DOHH2 (cell line): ENCODE measurements around the gene NT5C1B.

Source experiments
- H3F3A ChIP-seq: fragments of 200-600 bp; sonication (generic), shearing (Covaris generic); 2 replicates; pipeline ENCODE4 v1.6.0; 2016; ENCODE audit warnings: antibody characterized with exemption, mild to moderate bottlenecking; ENCODE audit not compliant: control insufficient read depth, insufficient read depth
- H3K27ac ChIP-seq: fragments of 200-600 bp; sonication (generic); 2 replicates; pipeline ENCODE4 v1.5.1; 2014; ENCODE audit warnings: low read depth, mild to moderate bottlenecking, low read length, moderate library complexity
- H3K27me3 ChIP-seq: fragments of 200-600 bp; sonication (generic); 2 replicates; pipeline ENCODE4 v1.6.1; 2014; ENCODE audit warnings: mild to moderate bottlenecking, low read length, mixed read lengths; ENCODE audit not compliant: control insufficient read depth
- H3K36me3 ChIP-seq: fragments of 200-600 bp; sonication (generic); 2 replicates; pipeline ENCODE4 v1.6.1; 2014; ENCODE audit warnings: mild to moderate bottlenecking, low read length, moderate library complexity, mixed read lengths; ENCODE audit not compliant: control insufficient read depth
- H3K4me1 ChIP-seq: fragments of 200-600 bp; sonication (generic); 2 replicates; pipeline ENCODE4 v1.6.1; 2014; ENCODE audit warnings: mild to moderate bottlenecking, low read length, mixed read lengths; ENCODE audit not compliant: control insufficient read depth
- H3K4me2 ChIP-seq: fragments of 200-600 bp; sonication (generic); 2 replicates; pipeline ENCODE4 v1.6.0; 2014; ENCODE audit warnings: mild to moderate bottlenecking, low read length, moderate library complexity
- H3K4me3 ChIP-seq: fragments of 200-600 bp; sonication (generic); 2 replicates; pipeline ENCODE4 v1.5.1; 2014; ENCODE audit warnings: mild to moderate bottlenecking, low read length, mixed read lengths
- H3K79me2 ChIP-seq: fragments of 200-600 bp; sonication (generic); 2 replicates; pipeline ENCODE4 v1.6.1; 2014; ENCODE audit warnings: mild to moderate bottlenecking, low read length, mixed read lengths; ENCODE audit not compliant: control insufficient read depth
- H3K9me2 ChIP-seq: fragments of 200-600 bp; sonication (generic); replicated peaks from 2 replicates; pipeline ENCODE4 v1.6.1; 2014; ENCODE audit warnings: mild to moderate bottlenecking, low read length, mixed read lengths; ENCODE audit not compliant: control insufficient read depth
- H3K9me3 ChIP-seq: fragments of 200-600 bp; sonication (generic); 2 replicates; pipeline ENCODE4 v1.6.1; 2014; ENCODE audit warnings: antibody characterized with exemption, low read length, mixed read lengths; ENCODE audit not compliant: control insufficient read depth, insufficient read depth
- H4K20me1 ChIP-seq: fragments of 200-600 bp; sonication (generic); 2 replicates; pipeline ENCODE4 v1.6.0; 2014; ENCODE audit warnings: low read depth, mild to moderate bottlenecking, antibody characterized with exemption, low read length, moderate library complexity; ENCODE audit not compliant: control insufficient read depth, insufficient read depth
- CTCF ChIP-seq: fragments of 200-600 bp; sonication (generic); IDR thresholded peaks from one replicate; pipeline ENCODE4 v1.5.1; 2014; ENCODE audit warnings: antibody characterized with exemption, mild to moderate bottlenecking, low read depth, low read length; ENCODE audit not compliant: poor library complexity, severe bottlenecking
- EZH2phosphoT487 ChIP-seq: fragments of 200-600 bp; sonication (generic); IDR thresholded peaks from 2 replicates; pipeline ENCODE4 v1.6.1; 2017; ENCODE audit warnings: borderline replicate concordance, mild to moderate bottlenecking, antibody characterized with exemption, low read length, moderate library complexity, mixed read lengths

Gene NT5C1B

DNA sequence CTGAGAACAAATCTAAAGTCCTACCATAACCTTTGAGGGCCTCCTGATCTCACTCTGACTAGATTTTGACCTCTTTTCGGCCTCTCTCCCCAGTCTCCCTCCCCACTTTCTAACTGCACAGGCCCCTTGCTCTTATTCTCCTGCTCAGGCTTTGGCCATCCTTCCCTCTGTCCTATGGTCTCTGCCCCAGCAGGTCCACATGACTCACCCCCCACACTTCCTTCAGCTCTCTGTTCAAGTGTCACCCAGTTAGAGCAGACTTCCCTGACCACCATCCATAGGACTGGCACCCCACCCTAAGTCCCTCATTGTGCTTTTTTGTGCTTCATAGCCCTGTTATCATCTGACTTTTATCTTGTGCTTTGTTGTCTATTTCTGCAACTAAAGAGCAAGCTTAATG lies 41.2 kb upstream of the NT5C1B start:
- H4K20me1 ChIP-seq: no peaks in the 10 kb centered on the region
- no peaks in the 10 kb centered on the region for H3K9me2 ChIP-seq
- no peaks in the 10 kb centered on the region for H3K36me3 ChIP-seq
- H3K9me3 ChIP-seq: no peaks in the 10 kb centered on the region
- no peaks in the 10 kb centered on the region for H3K79me2 ChIP-seq
- no peak overlapping the region for H3K4me2 ChIP-seq
- no peaks in the 10 kb centered on the region for H3K27me3 ChIP-seq
- no peaks in the 10 kb centered on the region for H3F3A ChIP-seq
- H3K27ac ChIP-seq: no peak overlapping the region
- no peaks in the 10 kb centered on the region for H3K4me1 ChIP-seq
- TF ChIP-seq EZH2phosphoT487 (no peak), CTCF (no peak)
- no peak overlapping the region for H3K4me3 ChIP-seq

- H3K36me3 ChIP-seq: no peaks in the 10 kb centered on the region
- no peaks in the 10 kb centered on the region for H3K9me2 ChIP-seq
- no peaks in the 10 kb centered on the region for H3K79me2 ChIP-seq
- no peaks in the 10 kb centered on the region for H4K20me1 ChIP-seq
- H3K9me3 ChIP-seq: no peaks in the 10 kb centered on the region
- H3K27ac ChIP-seq: no peak overlapping the region
- H3K27me3 ChIP-seq: no peaks in the 10 kb centered on the region
- no peaks in the 10 kb centered on the region for H3K4me1 ChIP-seq
- H3F3A ChIP-seq: no peaks in the 10 kb centered on the region
- no peak overlapping the region for H3K4me2 ChIP-seq
- TF ChIP-seq CTCF: no peak
- TF ChIP-seq EZH2phosphoT487: no peak
- H3K4me3 ChIP-seq: no peak overlapping the region
These were observed 40.7 kb upstream of the NT5C1B start for GRCh38 chr2:18630101-18630500.

GRCh38 chr2:18626958-18627650 lies 37.7 kb upstream of the NT5C1B start:
- no peak overlapping the region for H3K27ac ChIP-seq
- H3K4me3 ChIP-seq: no peak overlapping the region
- H3K9me2 ChIP-seq: no peaks in the 10 kb centered on the region
- no peaks in the 10 kb centered on the region for H3K4me1 ChIP-seq
- no peaks in the 10 kb centered on the region for H3K36me3 ChIP-seq
- H3F3A ChIP-seq: no peaks in the 10 kb centered on the region
- H3K4me2 ChIP-seq: no peak overlapping the region
- H3K27me3 ChIP-seq: no peaks in the 10 kb centered on the region
- TF ChIP-seq EZH2phosphoT487: no peak
- TF ChIP-seq CTCF: no peak
- H3K79me2 ChIP-seq: no peaks in the 10 kb centered on the region
- H3K9me3 ChIP-seq: no peaks in the 10 kb centered on the region
- no peaks in the 10 kb centered on the region for H4K20me1 ChIP-seq
